LHCN-M2 (cell line): ENCODE data around the gene FCSK. TPM values are rescaled to one million over a fixed set of nuclear protein-coding genes. Genes with fewer than 3 reads are reported as not detected.
"Not testable (repeated sequence)": the region's sequence is repeated elsewhere in the genome, so short reads cannot be mapped to it uniquely, and the experiment has no call there.

ENCODE experiments used
- DNase-seq: peaks from one replicate; pipeline ENCODE4 v3.0.0-alpha.2; 2012; ENCODE audit warnings: low read depth
- total RNA-seq: library from RNA; depleted of rRNA; stranded (reverse); fragments of >200 nt; gene quantifications from 2 replicates; pipeline ENCODE4 v1.2.3, GENCODE V29; 2014; rRNA removed

Gene FCSK
- total RNA-seq, 1 experiment from 2014 or later, result 7.5 TPM

- DNase-seq, result no peak
Observed at GRCh38 chr16:70522216-70523075, 68.1 kb downstream of the FCSK start.

- DNase-seq, result peak; percentile 83
Observed at GRCh38 chr16:70523076-70523742, 68.8 kb downstream of the FCSK start, which contains the start of gene COG4. TSS of gene COG4 (minus strand) at chr16:70523554. CDS start at chr16:70523543, 11 bp downstream.

- no peak for DNase-seq
Observed at GRCh38 chr16:70523743-70524398, 69.5 kb downstream of the FCSK start, which contains the start of gene SF3B3. TSS of gene SF3B3 (plus strand) at chr16:70523816. CDS start at chr16:70526657, 2,841 bp downstream.

GRCh38 chr16:70524399-70524825, 70.0 kb downstream of the FCSK start:
- not testable (repeated sequence) for DNase-seq

- no peak for DNase-seq
Observed at GRCh38 chr16:70526403-70526802, 72.0 kb downstream of the FCSK start.

- DNase-seq, result no peak
Observed at GRCh38 chr16:70527315-70527996, 73.1 kb downstream of the FCSK start.

- DNase-seq, result peak; percentile 70
Observed at GRCh38 chr16:70529051-70529777, 74.8 kb downstream of the FCSK start.

Other genes with a start within 250 kb of the FCSK start
- 31.3 and 33.4 TPM in 2 replicates for gene EXOSC6, start 202.7 kb upstream of the FCSK start, total RNA-seq
- 50.8 and 54.3 TPM in 2 replicates for gene AARS1, start 165.1 kb upstream of the FCSK start, total RNA-seq
- gene DDX19B, start 155.4 kb upstream of the FCSK start, total RNA-seq, result 27.0 and 28.1 TPM in 2 replicates
- gene DDX19A, start 107.7 kb upstream of the FCSK start, total RNA-seq, result 38.2 and 50.7 TPM in 2 replicates
- gene ST3GAL2, start 15.5 kb upstream of the FCSK start, total RNA-seq, result 23.0 and 28.3 TPM in 2 replicates
- gene COG4, start 69.0 kb downstream of the FCSK start, total RNA-seq, result 94.2 and 161 TPM in 2 replicates
- gene SF3B3, start 69.2 kb downstream of the FCSK start, total RNA-seq, result 124 and 194 TPM in 2 replicates
- 0.13 and 4.1 TPM in 2 replicates for gene IL34, start 192.0 kb downstream of the FCSK start, total RNA-seq
- gene MTSS2, start 231.5 kb downstream of the FCSK start, total RNA-seq, result 84.4 and 129 TPM in 2 replicates